MM.1S (cell line): ENCODE measurements around the gene GRIK1.

Experiments
- EZH2 ChIP-seq: fragments of 300-600 bp; sonication (generic); optimal IDR thresholded peaks from 2 replicates; pipeline ENCODE3; 2017; ENCODE audit warnings: low read depth, mild to moderate bottlenecking, antibody characterized with exemption, low read length, mixed read lengths
- TF ChIP-seq, protein P1 (sequence below): fragments of 300-600 bp; sonication (generic); IDR thresholded peaks from 2 replicates; pipeline ENCODE4 v1.5.1; 2016; ENCODE audit warnings: antibody characterized with exemption, low read length, mixed read lengths

DNA sequence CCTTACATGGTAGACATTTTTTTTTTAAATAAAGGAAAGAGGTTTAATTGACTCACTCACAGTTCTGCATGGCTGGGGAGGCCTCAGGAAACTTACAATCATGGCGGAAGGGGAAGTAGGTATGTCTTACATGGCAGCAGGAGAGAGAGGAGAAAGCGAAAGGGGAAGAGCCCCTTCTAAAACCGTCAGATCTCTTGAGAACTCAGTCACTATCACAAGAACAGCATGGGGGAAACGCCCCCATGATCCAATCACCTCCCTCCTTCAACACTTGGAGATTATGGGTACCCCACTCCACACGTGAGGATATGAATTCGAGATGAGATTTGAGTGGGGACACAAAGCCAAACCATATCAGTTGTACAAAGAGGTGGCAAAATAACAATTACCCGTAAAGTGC, 301.7 kb downstream of the GRIK1 start:
- TF ChIP-seq, protein P1, sequence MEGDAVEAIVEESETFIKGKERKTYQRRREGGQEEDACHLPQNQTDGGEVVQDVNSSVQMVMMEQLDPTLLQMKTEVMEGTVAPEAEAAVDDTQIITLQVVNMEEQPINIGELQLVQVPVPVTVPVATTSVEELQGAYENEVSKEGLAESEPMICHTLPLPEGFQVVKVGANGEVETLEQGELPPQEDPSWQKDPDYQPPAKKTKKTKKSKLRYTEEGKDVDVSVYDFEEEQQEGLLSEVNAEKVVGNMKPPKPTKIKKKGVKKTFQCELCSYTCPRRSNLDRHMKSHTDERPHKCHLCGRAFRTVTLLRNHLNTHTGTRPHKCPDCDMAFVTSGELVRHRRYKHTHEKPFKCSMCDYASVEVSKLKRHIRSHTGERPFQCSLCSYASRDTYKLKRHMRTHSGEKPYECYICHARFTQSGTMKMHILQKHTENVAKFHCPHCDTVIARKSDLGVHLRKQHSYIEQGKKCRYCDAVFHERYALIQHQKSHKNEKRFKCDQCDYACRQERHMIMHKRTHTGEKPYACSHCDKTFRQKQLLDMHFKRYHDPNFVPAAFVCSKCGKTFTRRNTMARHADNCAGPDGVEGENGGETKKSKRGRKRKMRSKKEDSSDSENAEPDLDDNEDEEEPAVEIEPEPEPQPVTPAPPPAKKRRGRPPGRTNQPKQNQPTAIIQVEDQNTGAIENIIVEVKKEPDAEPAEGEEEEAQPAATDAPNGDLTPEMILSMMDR = no peak
- no peak for TF ChIP-seq EZH2
